GM12878 (cell line): Measurements from ENCODE around the gene DST. TPM values are rescaled to one million over a fixed set of nuclear protein-coding genes. Genes with fewer than 3 reads are reported as not detected.

ENCODE experiments used
- ATAC-seq: fragments of 200-7000 bp; cut with Tn5 transposase; 3 replicates; pipeline ENCODE4 v1.9.1; 2020; ENCODE audit warnings: mild to moderate bottlenecking, moderate library complexity
- BruUV-seq: library from RNA; stranded (reverse); fragments of 400-500 nt; replicated peaks from 2 replicates; lab custom pipeline; 2021; lab: Mats Ljungman, UMichigan
- CTCF ChIA-PET: fragments of 300-600 bp; sonication (Branson Sonifier 250); formaldehyde crosslinking; extraction: SDS; loops from one replicate; lab custom pipeline; 2021; ENCODE audit warnings: inconsistent platforms; lab: Yijun Ruan, JAX
- POLR2A ChIA-PET: fragments of 350-600 bp; formaldehyde crosslinking; extraction: SDS; loops from one replicate; lab custom pipeline; 2021; ENCODE audit warnings: inconsistent platforms; lab: Charles Lee
- RAD21 ChIA-PET: fragments of 300-600 bp; sonication (Branson Sonifier 250); formaldehyde crosslinking; loops from one replicate; lab custom pipeline; 2023; ENCODE audit warnings: antibody characterized with exemption; ENCODE audit not compliant: unreplicated experiment; lab: Charles Lee
- SMC1A ChIA-PET: fragments of 300-600 bp; sonication (Branson Sonifier 250); formaldehyde crosslinking; loops from one replicate; lab custom pipeline; 2023; ENCODE audit not compliant: unreplicated experiment, uncharacterized antibody; lab: Charles Lee
- DNase-seq: peaks from one replicate; pipeline ENCODE4 v3.0.0-alpha.2; 2011; ENCODE audit warnings: low read depth, low spot score
- FAIRE-seq: peaks from 3 replicates; lab custom pipeline; 2011; peaks lifted over from hg19 to GRCh38; lab: Jason Lieb, UNC
- H2AFZ ChIP-seq: 2 replicates; pipeline ENCODE4 v1.6.0; 2011; ENCODE audit warnings: low read depth, low read length, control low read depth; ENCODE audit not compliant: control insufficient read depth
- H3K27ac ChIP-seq: 2 replicates; pipeline ENCODE4 v1.5.1; 2011; ENCODE audit warnings: control low read depth; ENCODE audit not compliant: control insufficient read depth, insufficient read depth
- H3K27me3 ChIP-seq, 2 experiments: replicated peaks in 1 of 2; 2 replicates each; pipeline versions ENCODE4 v1.6.0 to v1.6.1; 2011; ENCODE audit warnings: low read length in 1 of 2; ENCODE audit not compliant: control insufficient read depth in 2 of 2, insufficient read depth in 2 of 2
- H3K36me3 ChIP-seq, 2 experiments: 2 replicates each; pipeline ENCODE4 v1.5.1; 2011; ENCODE audit warnings: low read length in 1 of 2; ENCODE audit not compliant: control insufficient read depth in 2 of 2, insufficient read depth in 2 of 2
- H3K4me1 ChIP-seq: 2 replicates; pipeline ENCODE4 v1.6.1; 2011; ENCODE audit warnings: mild to moderate bottlenecking, low read length, moderate library complexity, mixed read lengths; ENCODE audit not compliant: control insufficient read depth, insufficient read depth
- H3K4me2 ChIP-seq: 2 replicates; pipeline ENCODE4 v1.6.0; 2011; ENCODE audit warnings: control low read depth; ENCODE audit not compliant: control insufficient read depth, insufficient read depth
- H3K4me3 ChIP-seq: fragments of 200-600 bp; sonication (generic); 2 replicates; pipeline ENCODE4 v1.5.1; 2016
- H3K79me2 ChIP-seq: 2 replicates; pipeline ENCODE4 v1.6.0; 2011; ENCODE audit warnings: low read length; ENCODE audit not compliant: control insufficient read depth, insufficient read depth
- H3K9ac ChIP-seq: 2 replicates; pipeline ENCODE4 v1.8.0; 2011; ENCODE audit warnings: low read length, control low read depth, mixed read lengths; ENCODE audit not compliant: control insufficient read depth, insufficient read depth
- H3K9me3 ChIP-seq: replicated peaks from 3 replicates; pipeline ENCODE4 v1.5.1; 2011; ENCODE audit warnings: mild to moderate bottlenecking, low read length; ENCODE audit not compliant: control insufficient read depth, insufficient read depth
- H4K20me1 ChIP-seq: 2 replicates; pipeline ENCODE4 v1.6.0; 2011; ENCODE audit not compliant: control insufficient read depth, insufficient read depth
- ASH2L ChIP-seq: fragments of 300-600, 200-600 bp; sonication (generic); IDR thresholded peaks from 2 replicates; pipeline ENCODE4 v1.6.1; 2017; ENCODE audit warnings: low read depth, mild to moderate bottlenecking, borderline replicate concordance
- CBX5 ChIP-seq: sonication (generic); IDR thresholded peaks from 2 replicates; pipeline ENCODE4 v1.6.1; 2016; ENCODE audit warnings: low read depth, moderate library complexity, mild to moderate bottlenecking, inconsistent platforms
- E2F4 ChIP-seq: IDR thresholded peaks from 2 replicates; pipeline ENCODE4 v1.6.1; 2012; ENCODE audit warnings: low read depth, low read length, improper control_type of control experiment
- EED ChIP-seq: sonication (generic); IDR thresholded peaks from 2 replicates; pipeline ENCODE4 v1.6.1; 2016; ENCODE audit warnings: antibody characterized with exemption, low read depth
- GATAD2B ChIP-seq: fragments of 450-650 bp; conservative IDR thresholded peaks from 2 replicates; pipeline ENCODE4 v1.6.1; 2017; ENCODE audit warnings: low read depth, mild to moderate bottlenecking, moderate library complexity
- HCFC1 ChIP-seq: fragments of 150-350 bp; IDR thresholded peaks from 2 replicates; pipeline ENCODE4 v1.6.1; 2014; ENCODE audit warnings: low read length
- MTA2 ChIP-seq: fragments of 450-650 bp; IDR thresholded peaks from 2 replicates; pipeline ENCODE4 v1.6.1; 2016; ENCODE audit warnings: low read depth, mild to moderate bottlenecking, moderate library complexity
- NFYA ChIP-seq: IDR thresholded peaks from 2 replicates; pipeline ENCODE4 v1.6.1; 2011; ENCODE audit warnings: low read depth, mild to moderate bottlenecking, low read length, improper control_type of control experiment, borderline replicate concordance
- POLR2A ChIP-seq: IDR thresholded peaks from 2 replicates; pipeline ENCODE4 v1.6.1; 2011; ENCODE audit warnings: low read depth, mild to moderate bottlenecking, low read length
- SP1 ChIP-seq: IDR thresholded peaks from one replicate; pipeline ENCODE4 v1.6.1; 2011; ENCODE audit warnings: low read depth, low read length
- SRF ChIP-seq, 2 experiments: IDR thresholded peaks; 2 replicates each; pipeline ENCODE4 v1.6.1; 2011; ENCODE audit warnings: low read depth in 2 of 2, low read length in 2 of 2, mild to moderate bottlenecking in 1 of 2, moderate library complexity in 1 of 2
- STAT1 ChIP-seq: fragments of 450-650 bp; conservative IDR thresholded peaks from 2 replicates; pipeline ENCODE4 v1.6.1; 2014; ENCODE audit warnings: antibody characterized with exemption, mild to moderate bottlenecking
- TAF1 ChIP-seq: IDR thresholded peaks from 2 replicates; pipeline ENCODE4 v1.6.1; 2011; ENCODE audit warnings: mild to moderate bottlenecking, low read depth, low read length, borderline replicate concordance
- TCF7 ChIP-seq: IDR thresholded peaks from 2 replicates; pipeline ENCODE4 v1.6.1; 2014; ENCODE audit warnings: antibody characterized with exemption, borderline replicate concordance
- ZNF217 ChIP-seq: fragments of 450-650 bp; IDR thresholded peaks from 2 replicates; pipeline ENCODE4 v1.6.1; 2017; ENCODE audit warnings: antibody characterized with exemption, mild to moderate bottlenecking
- ZSCAN29 ChIP-seq: fragments of 450-650 bp; IDR thresholded peaks from 2 replicates; pipeline ENCODE4 v1.6.1; 2017; ENCODE audit warnings: mild to moderate bottlenecking, moderate library complexity
- WGBS: methylation state at CpG from one replicate; pipeline ENCODE4 v1.1.6; 2016; ENCODE audit warnings: low lambda C conversion rate; ENCODE audit not compliant: insufficient replicate concordance, insufficient coverage; ENCODE audit errors: missing lambda C conversion rate; 5-methylcytosine and 5-hydroxymethylcytosine counted together
- in situ Hi-C: fragments of 300-500 bp; cut with MboI; formaldehyde crosslinking; loops from 9 replicates; pipeline ENCODE4 v1.14.3; 2018; ENCODE audit warnings: mixed read lengths
- intact Hi-C: fragments of 100-400 bp; cut with micrococcal nuclease; formaldehyde crosslinking; loops from one replicate; pipeline ENCODE4 v1.14.2; 2022; ENCODE audit not compliant: unreplicated experiment
- polyA plus RNA-seq, 11 experiments: library from polyadenylated mRNA; depleted of rRNA in 4 of 11; unstranded in 6 of 11; stranded (reverse) in 5 of 11; fragments of >200 nt; fragmentation: Nextera tagmentation in 4 of 11; fragmentation: Illumina TruSeq in 1 of 11; extraction: Ambion mirVana in 4 of 11; extraction: Trizol in 1 of 11; gene quantifications; 1 replicate in 1 of 11; 2 replicates in 10 of 11; pipeline versions ENCODE4 v1.2.1 to v1.2.3, GENCODE V29; 2011 to 2016; ENCODE audit warnings: inconsistent platforms in 2 of 11, missing spikeins in 2 of 11, low read depth in 1 of 11
- total RNA-seq, 4 experiments: library from RNA; depleted of rRNA in 3 of 4; stranded (reverse); fragments of >200 nt in 3 of 4; fragmentation: Illumina TruSeq in 1 of 4; extraction: Trizol in 1 of 4; gene quantifications; 2 replicates each; pipeline versions ENCODE4 v1.2.1 to v1.2.3, GENCODE V29; 2013 to 2021
- TF ChIP-seq, protein P1 (sequence below): fragments of 450-650 bp; IDR thresholded peaks from 2 replicates; pipeline ENCODE4 v1.6.1; 2018; ENCODE audit warnings: mild to moderate bottlenecking, low read depth, moderate library complexity; ENCODE audit not compliant: partially characterized antibody
- TF ChIP-seq, protein P2 (sequence below): IDR thresholded peaks from 2 replicates; pipeline ENCODE4 v1.6.1; 2011; ENCODE audit warnings: mild to moderate bottlenecking, low read depth, low read length, moderate library complexity; ENCODE audit not compliant: insufficient replicate concordance
- TF ChIP-seq, protein P3 (sequence below): fragments of 450-650 bp; formaldehyde crosslinking; IDR thresholded peaks from 2 replicates; pipeline ENCODE4 v1.4.0; 2022; ENCODE audit warnings: mild to moderate bottlenecking, moderate library complexity

Gene DST
- total and polyA plus RNA-seq, 10 of the 15 experiments (the other 5 are each of a cell fraction or from before 2014, with no cell fraction given): 32.1 to 156 (median 75.0) TPM

- in situ Hi-C loops: no loop called here
- H3K27ac ChIP-seq: no peak overlapping the region
- H3K27me3 ChIP-seq: no peaks in the 10 kb centered on the region
- no peaks in the 10 kb centered on the region for H3K4me1 ChIP-seq
- TF ChIP-seq STAT1: no peak
- no peak for TF ChIP-seq NFYA
- no peak for TF ChIP-seq POLR2A
- TF ChIP-seq, protein P1, sequence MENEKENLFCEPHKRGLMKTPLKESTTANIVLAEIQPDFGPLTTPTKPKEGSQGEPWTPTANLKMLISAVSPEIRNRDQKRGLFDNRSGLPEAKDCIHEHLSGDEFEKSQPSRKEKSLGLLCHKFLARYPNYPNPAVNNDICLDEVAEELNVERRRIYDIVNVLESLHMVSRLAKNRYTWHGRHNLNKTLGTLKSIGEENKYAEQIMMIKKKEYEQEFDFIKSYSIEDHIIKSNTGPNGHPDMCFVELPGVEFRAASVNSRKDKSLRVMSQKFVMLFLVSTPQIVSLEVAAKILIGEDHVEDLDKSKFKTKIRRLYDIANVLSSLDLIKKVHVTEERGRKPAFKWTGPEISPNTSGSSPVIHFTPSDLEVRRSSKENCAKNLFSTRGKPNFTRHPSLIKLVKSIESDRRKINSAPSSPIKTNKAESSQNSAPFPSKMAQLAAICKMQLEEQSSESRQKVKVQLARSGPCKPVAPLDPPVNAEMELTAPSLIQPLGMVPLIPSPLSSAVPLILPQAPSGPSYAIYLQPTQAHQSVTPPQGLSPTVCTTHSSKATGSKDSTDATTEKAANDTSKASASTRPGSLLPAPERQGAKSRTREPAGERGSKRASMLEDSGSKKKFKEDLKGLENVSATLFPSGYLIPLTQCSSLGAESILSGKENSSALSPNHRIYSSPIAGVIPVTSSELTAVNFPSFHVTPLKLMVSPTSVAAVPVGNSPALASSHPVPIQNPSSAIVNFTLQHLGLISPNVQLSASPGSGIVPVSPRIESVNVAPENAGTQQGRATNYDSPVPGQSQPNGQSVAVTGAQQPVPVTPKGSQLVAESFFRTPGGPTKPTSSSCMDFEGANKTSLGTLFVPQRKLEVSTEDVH: no peak
- no peak for TF ChIP-seq E2F4
- TF ChIP-seq GATAD2B: no peak
- no peak for TF ChIP-seq MTA2
- TF ChIP-seq SP1: no peak
- no peak for TF ChIP-seq ZNF217
- TF ChIP-seq HCFC1: no peak
- TF ChIP-seq TAF1: no peak
- TF ChIP-seq CBX5: no peak
- TF ChIP-seq SRF (IDR thresholded peaks at IDR 0.05; ENCODE audit: low read depth in 2 of 2, low read length in 2 of 2): no peak
- TF ChIP-seq EED: no peak
- TF ChIP-seq, protein P2, sequence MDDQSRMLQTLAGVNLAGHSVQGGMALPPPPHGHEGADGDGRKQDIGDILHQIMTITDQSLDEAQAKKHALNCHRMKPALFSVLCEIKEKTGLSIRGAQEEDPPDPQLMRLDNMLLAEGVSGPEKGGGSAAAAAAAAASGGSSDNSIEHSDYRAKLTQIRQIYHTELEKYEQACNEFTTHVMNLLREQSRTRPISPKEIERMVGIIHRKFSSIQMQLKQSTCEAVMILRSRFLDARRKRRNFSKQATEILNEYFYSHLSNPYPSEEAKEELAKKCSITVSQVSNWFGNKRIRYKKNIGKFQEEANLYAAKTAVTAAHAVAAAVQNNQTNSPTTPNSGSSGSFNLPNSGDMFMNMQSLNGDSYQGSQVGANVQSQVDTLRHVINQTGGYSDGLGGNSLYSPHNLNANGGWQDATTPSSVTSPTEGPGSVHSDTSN: no peak
- TF ChIP-seq, protein P3, sequence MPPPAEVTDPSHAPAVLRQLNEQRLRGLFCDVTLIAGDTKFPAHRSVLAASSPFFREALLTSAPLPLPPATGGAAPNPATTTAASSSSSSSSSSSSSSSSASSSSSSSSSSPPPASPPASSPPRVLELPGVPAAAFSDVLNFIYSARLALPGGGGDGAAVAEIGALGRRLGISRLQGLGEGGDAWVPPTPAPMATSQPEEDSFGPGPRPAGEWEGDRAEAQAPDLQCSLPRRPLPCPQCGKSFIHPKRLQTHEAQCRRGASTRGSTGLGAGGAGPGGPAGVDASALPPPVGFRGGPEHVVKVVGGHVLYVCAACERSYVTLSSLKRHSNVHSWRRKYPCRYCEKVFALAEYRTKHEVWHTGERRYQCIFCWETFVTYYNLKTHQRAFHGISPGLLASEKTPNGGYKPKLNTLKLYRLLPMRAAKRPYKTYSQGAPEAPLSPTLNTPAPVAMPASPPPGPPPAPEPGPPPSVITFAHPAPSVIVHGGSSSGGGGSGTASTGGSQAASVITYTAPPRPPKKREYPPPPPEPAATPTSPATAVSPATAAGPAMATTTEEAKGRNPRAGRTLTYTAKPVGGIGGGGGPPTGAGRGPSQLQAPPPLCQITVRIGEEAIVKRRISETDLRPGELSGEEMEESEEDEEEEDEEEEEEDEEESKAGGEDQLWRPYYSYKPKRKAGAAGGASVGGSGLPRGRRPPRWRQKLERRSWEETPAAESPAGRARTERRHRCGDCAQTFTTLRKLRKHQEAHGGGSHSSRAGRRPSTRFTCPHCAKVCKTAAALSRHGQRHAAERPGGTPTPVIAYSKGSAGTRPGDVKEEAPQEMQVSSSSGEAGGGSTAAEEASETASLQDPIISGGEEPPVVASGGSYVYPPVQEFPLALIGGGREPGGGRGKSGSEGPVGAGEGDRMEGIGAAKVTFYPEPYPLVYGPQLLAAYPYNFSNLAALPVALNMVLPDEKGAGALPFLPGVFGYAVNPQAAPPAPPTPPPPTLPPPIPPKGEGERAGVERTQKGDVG (CRISPR knock-in tag): no peak
- TF ChIP-seq TCF7: no peak
- TF ChIP-seq ASH2L: no peak
- TF ChIP-seq ZSCAN29: no peak
- TF ChIP-seq, all 136 proteins: peak for 0
- FAIRE-seq: no peak
- intact Hi-C loops: no loop called here
- Histone ChIP-seq H4K20me1 (no peaks in the 10 kb centered on the region), H3K4me3 (no peak overlapping the region), H2AFZ (no peak overlapping the region), H3K9ac (no peak overlapping the region), H3K9me3 (no peaks in the 10 kb centered on the region), H3K4me2 (no peak overlapping the region), H3K79me2 (no peaks in the 10 kb centered on the region), H3K36me3 (peaks cover 2 to 32% of the 10 kb centered on the region in 2 experiments)
- RAD21 ChIA-PET: no interaction called here
- no peak for ATAC-seq
- POLR2A ChIA-PET: no interaction called here
- CTCF ChIA-PET: interaction anchor here (0.8 to 1.6 kb wide), 9 partner anchors 9 to 342 kb away, joined by 3 read pairs; no protein-coding TSS in a partner anchor
- BruUV-seq: no TSS peak
- SMC1A ChIA-PET: interaction anchor here (1.3 to 2.5 kb wide), 2 partner anchors 10 to 24 kb away, joined by 3 to 12 read pairs; no protein-coding TSS in a partner anchor
- 72% methylated on average over 5 of the region's 5 CpGs for WGBS
- DNase-seq: no peak
These were observed 25.7 kb downstream of the DST start for GRCh38 chr6:56616967-56617366.
